ENCODE results near the gene SMIM8. TPM values are rescaled to one million over a fixed set of nuclear protein-coding genes. Genes with fewer than 3 reads are reported as not detected.

SMIM8 gene
- total and polyA plus RNA-seq, 12 donors: 4.3 to 17.7 (median 9.1) TPM

DNA sequence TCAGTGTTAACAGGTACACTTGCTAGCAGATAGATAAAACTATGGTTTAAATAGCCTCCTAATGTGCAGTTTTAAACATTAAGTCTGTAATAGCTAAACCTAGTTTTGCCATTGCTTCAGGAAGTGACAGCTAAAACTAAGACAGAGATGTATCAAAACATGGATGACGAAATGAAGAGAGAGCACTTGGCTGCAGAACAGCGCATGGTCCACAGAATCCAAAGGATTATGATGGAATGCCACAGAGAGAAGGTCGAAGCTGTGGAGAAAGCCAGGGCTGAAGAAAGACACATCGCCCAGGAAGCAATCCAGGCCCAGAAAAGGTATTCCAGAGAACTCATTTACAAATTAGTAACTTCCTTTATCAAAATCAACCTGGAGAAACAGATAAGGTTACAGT, 33.8 kb downstream of the SMIM8 start:
- Histone ChIP-seq H3K4me3 (no peak overlapping the region), H3K36me3 (replicated peaks in 1 of 2) (no peaks in the 10 kb centered on the region), H3K27me3 (no peaks in the 10 kb centered on the region), H3K9me3 (replicated peaks in 1 of 3) (no peaks in the 10 kb centered on the region), H3K27ac (no peak overlapping the region), H3K4me1 (replicated peaks in 1 of 2) (no peaks in the 10 kb centered on the region)
- intact Hi-C loops (cut with DNase I): no loop called here
- WGBS, 4 donors: 93 to 96% (median 95%) methylated on average over 4 of the region's 4 CpGs
- TF ChIP-seq CTCF (IDR thresholded peaks at IDR 0.05): no peak
- TF ChIP-seq POLR2A (IDR thresholded peaks at IDR 0.05): no peak
- no peak for DNase-seq

DNA sequence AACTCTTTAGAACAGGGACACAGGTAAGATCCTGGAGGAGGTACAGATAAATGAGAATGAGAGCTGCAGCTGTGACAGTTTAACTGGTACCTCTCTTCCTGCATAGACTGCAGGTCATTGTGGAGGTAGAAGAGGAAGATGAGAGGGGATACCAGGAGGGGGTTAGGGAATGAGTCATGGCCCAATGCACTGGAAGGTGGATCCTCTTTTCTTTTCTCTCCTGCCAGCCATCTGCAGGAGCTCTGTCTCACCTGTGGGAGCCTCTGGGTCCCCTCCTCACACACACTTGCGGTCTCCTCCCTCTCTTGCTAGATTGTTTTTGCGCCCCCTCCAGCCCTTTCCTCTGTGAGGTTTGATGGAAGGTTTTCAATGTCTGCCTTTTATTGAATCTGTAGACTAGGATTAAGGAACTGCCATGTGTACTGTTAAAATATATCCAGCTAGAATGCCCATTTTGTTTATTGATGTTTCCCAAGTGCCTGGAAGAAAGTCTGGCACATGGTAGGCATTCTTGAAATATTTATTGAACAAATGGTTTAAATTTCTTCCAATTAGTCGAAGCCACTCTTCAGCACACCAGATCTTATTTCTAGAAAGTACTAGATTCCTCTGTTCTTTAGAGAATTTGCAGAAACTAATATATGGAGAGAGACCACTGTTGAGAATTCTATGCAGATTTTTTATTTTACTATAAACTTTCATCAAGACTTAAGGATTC, 35.2 kb downstream of the SMIM8 start:
- intact Hi-C loops (cut with DNase I): no loop called here

GRCh38 chr6:87364602-87365252, 42.3 kb downstream of the SMIM8 start:
- DNase-seq: no peak
- no peak overlapping the region for H3K27ac ChIP-seq
- H3K9me3 ChIP-seq (replicated peaks in 1 of 3): no peaks in the 10 kb centered on the region
- 74 to 85% (median 80%) methylated on average over 5 of the region's 5 CpGs for WGBS, 4 donors
- no peaks in the 10 kb centered on the region for H3K27me3 ChIP-seq
- TF ChIP-seq CTCF (IDR thresholded peaks at IDR 0.05) (no peak), POLR2A (IDR thresholded peaks at IDR 0.05) (no peak)
- H3K4me1 ChIP-seq (replicated peaks in 1 of 2): no peaks in the 10 kb centered on the region
- intact Hi-C loops (cut with DNase I): no loop called here
- no peak overlapping the region for H3K4me3 ChIP-seq
- no peaks in the 10 kb centered on the region for H3K36me3 ChIP-seq (replicated peaks in 1 of 2)

More for the DNA sequence above, 35.2 kb downstream of the SMIM8 start:
- H3K4me3 ChIP-seq: no peak overlapping the region
- H3K36me3 ChIP-seq (replicated peaks in 1 of 2): no peaks in the 10 kb centered on the region
- H3K27me3 ChIP-seq: no peaks in the 10 kb centered on the region
- H3K9me3 ChIP-seq (replicated peaks in 1 of 3): no peaks in the 10 kb centered on the region
- H3K27ac ChIP-seq: no peak overlapping the region
- DNase-seq: no peak
- TF ChIP-seq POLR2A (IDR thresholded peaks at IDR 0.05) (no peak), CTCF (IDR thresholded peaks at IDR 0.05) (no peak)
- no peaks in the 10 kb centered on the region for H3K4me1 ChIP-seq (replicated peaks in 1 of 2)
- WGBS, 4 donors: 86 to 97% (median 96%) methylated on average over 3 of the region's 3 CpGs

GRCh38 chr6:87366072-87366827, 43.9 kb downstream of the SMIM8 start:
- no peaks in the 10 kb centered on the region for H3K27me3 ChIP-seq
- H3K9me3 ChIP-seq (replicated peaks in 1 of 3): no peaks in the 10 kb centered on the region
- no peak overlapping the region for H3K27ac ChIP-seq
- no peak overlapping the region for H3K4me3 ChIP-seq
- WGBS, 4 donors: 70 to 97% (median 84%) methylated on average over 4 of the region's 4 CpGs
- TF ChIP-seq POLR2A (IDR thresholded peaks at IDR 0.05) (no peak), CTCF (IDR thresholded peaks at IDR 0.05) (no peak)
- intact Hi-C loops (cut with DNase I): no loop called here
- DNase-seq: no peak
- no peaks in the 10 kb centered on the region for H3K36me3 ChIP-seq (replicated peaks in 1 of 2)
- H3K4me1 ChIP-seq (replicated peaks in 1 of 2): no peaks in the 10 kb centered on the region

Data from adrenal gland (tissue), 12 donors.